Endothelial cell of umbilical vein (primary cell): ENCODE measurements around the gene ZNF385D. TPM values are rescaled to one million over a fixed set of nuclear protein-coding genes. Genes with fewer than 3 reads are reported as not detected.

Source experiments
- BruUV-seq: library from RNA; stranded (reverse); fragments of 400-500 nt; replicated peaks from 2 replicates; lab custom pipeline; 2021; lab: Mats Ljungman, UMichigan
- CTCF ChIA-PET: fragments of 300-600, 350-600 bp; sonication (Branson Sonifier 250); formaldehyde crosslinking; loops from one replicate; lab custom pipeline; 2021; ENCODE audit warnings: antibody characterized with exemption, inconsistent platforms; lab: Charles Lee
- POLR2A ChIA-PET: fragments of 300-600, 350-600 bp; sonication (Branson Sonifier 250); formaldehyde crosslinking; loops from one replicate; lab custom pipeline; 2021; ENCODE audit warnings: antibody characterized with exemption, inconsistent platforms; lab: Charles Lee
- DNase-seq: peaks from one replicate; pipeline ENCODE4 v3.0.0-alpha.2; 2011; ENCODE audit warnings: low read depth, low spot score
- FAIRE-seq: peaks from 2 replicates; lab custom pipeline; 2011; peaks lifted over from hg19 to GRCh38; lab: Jason Lieb, UNC
- H2AFZ ChIP-seq: 2 replicates; pipeline ENCODE4 v1.6.0; 2012; ENCODE audit warnings: low read depth, low read length, control low read depth, inconsistent platforms
- H3K27ac ChIP-seq: 2 replicates; pipeline ENCODE4 v1.5.1; 2011; ENCODE audit warnings: low read depth, mild to moderate bottlenecking, control low read depth, low read length, moderate library complexity; ENCODE audit not compliant: insufficient read depth
- H3K27me3 ChIP-seq, 2 experiments: 2 replicates each; pipeline versions ENCODE4 v1.6.0 to v1.6.1; 2011; ENCODE audit warnings: low read length in 2 of 2, mixed read lengths in 1 of 2; ENCODE audit not compliant: control insufficient read depth in 2 of 2, insufficient read depth in 2 of 2
- H3K36me3 ChIP-seq, 2 experiments: 2 replicates in 1 of 2; 3 replicates in 1 of 2; pipeline ENCODE4 v1.5.1; 2011; ENCODE audit warnings: low read length in 2 of 2, mild to moderate bottlenecking in 1 of 2, moderate library complexity in 1 of 2; ENCODE audit not compliant: control insufficient read depth in 2 of 2, insufficient read depth in 2 of 2; ENCODE audit errors: extremely low read depth in 1 of 2
- H3K4me1 ChIP-seq: 3 replicates; pipeline ENCODE4 v1.5.1; 2011; ENCODE audit warnings: mild to moderate bottlenecking, low read length; ENCODE audit not compliant: control insufficient read depth, insufficient read depth; ENCODE audit errors: extremely low read depth
- H3K4me2 ChIP-seq: 2 replicates; pipeline ENCODE4 v1.6.1; 2011; ENCODE audit warnings: low read length, control low read depth, mixed read lengths; ENCODE audit not compliant: insufficient read depth
- H3K4me3 ChIP-seq, 3 experiments: fragments of 200-600 bp in 1 of 3; sonication (generic), shearing (Covaris generic) in 1 of 3; replicated peaks in 1 of 3; 2 replicates each; pipeline ENCODE4 v1.5.1; 2011 to 2016; ENCODE audit warnings: control low read depth in 3 of 3, low read length in 3 of 3, mild to moderate bottlenecking in 2 of 3, inconsistent platforms in 1 of 3, low read depth in 1 of 3, moderate library complexity in 1 of 3; ENCODE audit not compliant: insufficient read depth in 1 of 3
- H3K79me2 ChIP-seq: 2 replicates; pipeline ENCODE4 v1.6.0; 2012; ENCODE audit warnings: low read length, inconsistent platforms; ENCODE audit not compliant: control insufficient read depth, insufficient read depth
- H3K9ac ChIP-seq: replicated peaks from 2 replicates; pipeline ENCODE3; 2011; ENCODE audit warnings: low read length, control low read depth; ENCODE audit not compliant: insufficient read depth; ENCODE audit errors: extremely low read depth
- H3K9me1 ChIP-seq: replicated peaks from 3 replicates; pipeline ENCODE4 v1.6.0; 2011; ENCODE audit warnings: mild to moderate bottlenecking, low read length; ENCODE audit not compliant: control insufficient read depth, insufficient read depth; ENCODE audit errors: extremely low read depth
- H3K9me3 ChIP-seq: replicated peaks from 2 replicates; pipeline ENCODE4 v1.5.1; 2012; ENCODE audit warnings: low read length, inconsistent platforms; ENCODE audit not compliant: control insufficient read depth, insufficient read depth
- H4K20me1 ChIP-seq: replicated peaks from 2 replicates; pipeline ENCODE3; 2011; ENCODE audit warnings: mild to moderate bottlenecking, low read length; ENCODE audit not compliant: control insufficient read depth, insufficient read depth; ENCODE audit errors: extremely low read depth
- CTCF ChIP-seq, 2 donors: IDR thresholded peaks; 1 replicate in 1 of 2; 2 replicates in 1 of 2; pipeline ENCODE4 v1.5.1; 2011; ENCODE audit warnings: low read length in 2 of 2, mild to moderate bottlenecking in 2 of 2, moderate library complexity in 2 of 2, control low read depth in 1 of 2, inconsistent platforms in 1 of 2, low read depth in 1 of 2; ENCODE audit not compliant: insufficient read depth in 1 of 2; ENCODE audit errors: extremely low read depth in 1 of 2
- EZH2 ChIP-seq: IDR thresholded peaks from 2 replicates; pipeline ENCODE4 v1.6.1; 2012; ENCODE audit warnings: borderline replicate concordance, low read depth, mild to moderate bottlenecking, moderate library complexity, low read length, inconsistent platforms; ENCODE audit not compliant: severe bottlenecking
- FOS ChIP-seq: IDR thresholded peaks from 2 replicates; pipeline ENCODE4 v1.6.1; 2011; ENCODE audit warnings: mild to moderate bottlenecking, low read length, moderate library complexity, borderline replicate concordance; ENCODE audit not compliant: insufficient read depth
- JUN ChIP-seq: IDR thresholded peaks from 2 replicates; pipeline ENCODE4 v1.6.1; 2011; ENCODE audit warnings: borderline replicate concordance, low read depth; ENCODE audit not compliant: insufficient read length, insufficient read depth
- MAX ChIP-seq: IDR thresholded peaks from 2 replicates; pipeline ENCODE4 v1.6.1; 2011; ENCODE audit not compliant: insufficient read depth, insufficient read length
- dilution Hi-C: fragments of 300-500 bp; cut with MboI; formaldehyde crosslinking; loops from one replicate; pipeline ENCODE4 v1.15.0; 2019; ENCODE audit warnings: low sequenced_read_pairs; ENCODE audit not compliant: extremely low pct_ligation_motif_present
- intact Hi-C: fragments of 100-400 bp; cut with micrococcal nuclease; formaldehyde crosslinking; loops from one replicate; pipeline ENCODE4 v1.10.0; 2022
- polyA plus RNA-seq, 4 experiments: library from polyadenylated mRNA; depleted of rRNA in 3 of 4; stranded (reverse) in 3 of 4; unstranded in 1 of 4; fragments of >200 nt; gene quantifications; 2 replicates each; pipeline versions ENCODE4 v1.2.1 to v1.2.3, GENCODE V29; 2011 to 2012; ENCODE audit warnings: missing spikeins in 1 of 4
- total RNA-seq: library from RNA; stranded (reverse); gene quantifications from 2 replicates; pipeline ENCODE4 v1.2.3, GENCODE V29; 2021

Gene ZNF385D
- total and polyA plus RNA-seq, 2 donors (not counting 3 experiments of a cell fraction or from before 2014, with no cell fraction given) = not detected

GRCh38 chr3:21745966-21746365 is 5.0 kb downstream of the ZNF385D start:
- ChIA-PET CTCF (no interaction called here), POLR2A (no interaction called here)
- no peak overlapping the region for H3K9ac ChIP-seq
- TF ChIP-seq EZH2 = no peak
- TF ChIP-seq JUN = no peak
- TF ChIP-seq MAX = no peak
- TF ChIP-seq FOS = no peak
- no peak overlapping the region for H3K4me2 ChIP-seq
- FAIRE-seq = no peak
- H2AFZ ChIP-seq = no peak overlapping the region
- no peaks in the 10 kb centered on the region for H3K9me3 ChIP-seq
- no peaks in the 10 kb centered on the region for H4K20me1 ChIP-seq
- intact Hi-C loops = no loop called here
- H3K79me2 ChIP-seq = no peaks in the 10 kb centered on the region
- dilution Hi-C loops = no loop called here
- H3K9me1 ChIP-seq = no peaks in the 10 kb centered on the region
- no TSS peak for BruUV-seq
- no peak for DNase-seq
- H3K4me1 ChIP-seq = no peaks in the 10 kb centered on the region
- H3K4me3 ChIP-seq = no peak overlapping the region
- H3K27me3 ChIP-seq = peaks cover 0 to 12% of the 10 kb centered on the region in 2 experiments
- no peak overlapping the region for H3K27ac ChIP-seq
- H3K36me3 ChIP-seq = no peaks in the 10 kb centered on the region

GRCh38 chr3:21744793-21745192 is 6.2 kb downstream of the ZNF385D start:
- Histone ChIP-seq H3K4me1 (no peaks in the 10 kb centered on the region), H3K27me3 (peaks cover 0 to 4% of the 10 kb centered on the region in 2 experiments), H2AFZ (no peak overlapping the region), H3K4me2 (no peak overlapping the region), H3K9me3 (no peaks in the 10 kb centered on the region), H3K4me3 (no peak overlapping the region), H3K79me2 (no peaks in the 10 kb centered on the region), H3K27ac (no peak overlapping the region), H4K20me1 (no peaks in the 10 kb centered on the region), H3K36me3 (no peaks in the 10 kb centered on the region), H3K9ac (no peak overlapping the region), H3K9me1 (no peaks in the 10 kb centered on the region)
- BruUV-seq = no TSS peak
- dilution Hi-C loops = no loop called here
- FAIRE-seq (no peak), DNase-seq (no peak)
- intact Hi-C loops = no loop called here
- CTCF ChIA-PET = no interaction called here
- TF ChIP-seq EZH2 (no peak), CTCF (IDR thresholded peaks at IDR 0.05; ENCODE audit: extremely low read depth in 1 of 2, insufficient read depth in 1 of 2, low read depth in 1 of 2, low read length in 2 of 2) (no peak)
- POLR2A ChIA-PET = no interaction called here
